Measurements from ENCODE around the gene ZNRF4.
"Not testable (repeated sequence)": the region's sequence is repeated elsewhere in the genome, so short reads cannot be mapped to it uniquely, and the experiment has no call there.

- TF ChIP-seq NFRKB (IDR thresholded peaks at IDR 0.05); BHLHE40 (IDR thresholded peaks at IDR 0.05; ENCODE audit: borderline replicate concordance); FOXA1 (IDR thresholded peaks at IDR 0.05); FOXM1 (IDR thresholded peaks at IDR 0.05; ENCODE audit: borderline replicate concordance); SP1 (IDR thresholded peaks at IDR 0.05): not testable (repeated sequence)
Measured at GRCh38 chr19:5485658-5486057, 30.4 kb downstream of the ZNRF4 start.

Measured in HEK293T (cell line).